ENCODE measurements around the gene MAMDC4. TPM values are rescaled to one million over a fixed set of nuclear protein-coding genes. Genes with fewer than 3 reads are reported as not detected.
"Not testable (repeated sequence)": the region's sequence is repeated elsewhere in the genome, so short reads cannot be mapped to it uniquely, and the experiment has no call there.

Gene MAMDC4
- total RNA-seq, 1 experiment from 2014 or later, result 6.3 TPM

DNA sequence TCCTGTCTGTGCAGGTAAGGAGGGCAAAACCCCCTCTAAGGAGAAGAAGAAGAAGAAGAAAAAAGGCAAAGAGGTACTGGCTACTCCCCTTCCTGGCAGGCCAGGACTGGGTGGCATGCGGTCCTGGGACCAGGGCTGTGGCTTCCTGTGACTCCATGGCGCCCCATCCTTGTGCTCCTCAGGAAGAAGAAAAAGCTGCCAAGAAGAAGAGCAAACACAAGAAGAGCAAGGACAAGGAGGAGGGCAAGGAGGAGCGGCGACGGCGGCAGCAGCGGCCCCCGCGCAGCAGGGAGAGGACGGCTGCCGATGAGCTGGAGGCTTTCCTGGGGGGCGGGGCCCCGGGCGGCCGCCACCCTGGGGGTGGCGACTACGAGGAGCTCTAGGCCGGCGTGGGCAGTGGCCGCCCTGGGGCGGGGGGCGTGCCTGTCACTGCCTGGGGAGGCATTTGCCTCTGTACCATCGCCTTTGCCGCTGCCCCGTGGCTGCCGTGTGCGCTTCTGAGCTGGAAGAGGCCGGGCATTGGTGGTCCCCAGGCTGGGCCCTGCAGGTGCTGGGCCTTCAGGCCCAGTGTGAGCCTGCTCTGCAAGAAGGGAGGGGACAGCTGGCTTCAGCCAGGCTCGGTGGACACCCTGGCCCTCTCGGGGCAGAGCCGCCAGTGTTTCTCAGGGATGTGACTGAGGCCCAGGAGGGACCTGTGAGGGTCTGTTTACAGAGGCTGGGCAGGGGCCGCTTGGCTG, 11.8 kb upstream of the MAMDC4 start:
- no peak for DNase-seq (ENCODE audit: low read depth, low spot score)
- peaks cover 26% of the 10 kb centered on the region for H3K4me1 ChIP-seq (ENCODE audit: control insufficient read depth, insufficient read depth, low read length)
- TSS peak; percentile 98 for BruUV-seq (replicated peaks)
- in situ Hi-C loops (cut with HindIII; ENCODE audit: low pct_unique_long_range_greater_than_20kb, low sequenced_read_pairs) (no loop called here), intact Hi-C loops (cut with micrococcal nuclease; ENCODE audit: unreplicated experiment) (no loop called here)
- H3K36me3 ChIP-seq (ENCODE audit: control insufficient read depth, insufficient read depth, low read length), result no peaks in the 10 kb centered on the region
- ChIA-PET CTCF (interaction anchor here (1.0 kb wide), 1 partner anchor 108 kb away, joined by 3 read pairs; no protein-coding TSS in a partner anchor), POLR2A (interaction anchor here (0.6 kb wide), 1 partner anchor 111 kb away, joined by 4 read pairs; no protein-coding TSS in a partner anchor)
- H3K27ac ChIP-seq (ENCODE audit: low read length), result peak overlapping the region; percentile 76
- ATAC-seq, result peak; percentile 37
- no peaks in the 10 kb centered on the region for H3K9me3 ChIP-seq (ENCODE audit: control insufficient read depth, insufficient read depth, low read depth, low read length)
- H3K27me3 ChIP-seq (ENCODE audit: control insufficient read depth, insufficient read depth, low read length), result no peaks in the 10 kb centered on the region
- TF ChIP-seq, protein P1, sequence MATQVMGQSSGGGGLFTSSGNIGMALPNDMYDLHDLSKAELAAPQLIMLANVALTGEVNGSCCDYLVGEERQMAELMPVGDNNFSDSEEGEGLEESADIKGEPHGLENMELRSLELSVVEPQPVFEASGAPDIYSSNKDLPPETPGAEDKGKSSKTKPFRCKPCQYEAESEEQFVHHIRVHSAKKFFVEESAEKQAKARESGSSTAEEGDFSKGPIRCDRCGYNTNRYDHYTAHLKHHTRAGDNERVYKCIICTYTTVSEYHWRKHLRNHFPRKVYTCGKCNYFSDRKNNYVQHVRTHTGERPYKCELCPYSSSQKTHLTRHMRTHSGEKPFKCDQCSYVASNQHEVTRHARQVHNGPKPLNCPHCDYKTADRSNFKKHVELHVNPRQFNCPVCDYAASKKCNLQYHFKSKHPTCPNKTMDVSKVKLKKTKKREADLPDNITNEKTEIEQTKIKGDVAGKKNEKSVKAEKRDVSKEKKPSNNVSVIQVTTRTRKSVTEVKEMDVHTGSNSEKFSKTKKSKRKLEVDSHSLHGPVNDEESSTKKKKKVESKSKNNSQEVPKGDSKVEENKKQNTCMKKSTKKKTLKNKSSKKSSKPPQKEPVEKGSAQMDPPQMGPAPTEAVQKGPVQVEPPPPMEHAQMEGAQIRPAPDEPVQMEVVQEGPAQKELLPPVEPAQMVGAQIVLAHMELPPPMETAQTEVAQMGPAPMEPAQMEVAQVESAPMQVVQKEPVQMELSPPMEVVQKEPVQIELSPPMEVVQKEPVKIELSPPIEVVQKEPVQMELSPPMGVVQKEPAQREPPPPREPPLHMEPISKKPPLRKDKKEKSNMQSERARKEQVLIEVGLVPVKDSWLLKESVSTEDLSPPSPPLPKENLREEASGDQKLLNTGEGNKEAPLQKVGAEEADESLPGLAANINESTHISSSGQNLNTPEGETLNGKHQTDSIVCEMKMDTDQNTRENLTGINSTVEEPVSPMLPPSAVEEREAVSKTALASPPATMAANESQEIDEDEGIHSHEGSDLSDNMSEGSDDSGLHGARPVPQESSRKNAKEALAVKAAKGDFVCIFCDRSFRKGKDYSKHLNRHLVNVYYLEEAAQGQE (IDR thresholded peaks at IDR 0.05; ENCODE audit: insufficient read depth in 1 of 2, low read depth in 2 of 2, low read length in 1 of 2), result no peak
- TF ChIP-seq TCF7L2 (IDR thresholded peaks at IDR 0.05; ENCODE audit: low read depth, low read length) (no peak), SIN3A (IDR thresholded peaks at IDR 0.05; ENCODE audit: borderline replicate concordance, insufficient read depth, low read depth, low read length) (0 out of 2 replicates have a peak, but pooled peaks have one; percentile 12), POLR2AphosphoS5 (IDR thresholded peaks at IDR 0.05; ENCODE audit: low read depth, low read length) (peak; percentile 38; the same call in 1 of the 2 replicates)
- no peak overlapping the region for H3K4me3 ChIP-seq (ENCODE audit: low read depth in 2 of 2, low read length in 2 of 2)

DNA sequence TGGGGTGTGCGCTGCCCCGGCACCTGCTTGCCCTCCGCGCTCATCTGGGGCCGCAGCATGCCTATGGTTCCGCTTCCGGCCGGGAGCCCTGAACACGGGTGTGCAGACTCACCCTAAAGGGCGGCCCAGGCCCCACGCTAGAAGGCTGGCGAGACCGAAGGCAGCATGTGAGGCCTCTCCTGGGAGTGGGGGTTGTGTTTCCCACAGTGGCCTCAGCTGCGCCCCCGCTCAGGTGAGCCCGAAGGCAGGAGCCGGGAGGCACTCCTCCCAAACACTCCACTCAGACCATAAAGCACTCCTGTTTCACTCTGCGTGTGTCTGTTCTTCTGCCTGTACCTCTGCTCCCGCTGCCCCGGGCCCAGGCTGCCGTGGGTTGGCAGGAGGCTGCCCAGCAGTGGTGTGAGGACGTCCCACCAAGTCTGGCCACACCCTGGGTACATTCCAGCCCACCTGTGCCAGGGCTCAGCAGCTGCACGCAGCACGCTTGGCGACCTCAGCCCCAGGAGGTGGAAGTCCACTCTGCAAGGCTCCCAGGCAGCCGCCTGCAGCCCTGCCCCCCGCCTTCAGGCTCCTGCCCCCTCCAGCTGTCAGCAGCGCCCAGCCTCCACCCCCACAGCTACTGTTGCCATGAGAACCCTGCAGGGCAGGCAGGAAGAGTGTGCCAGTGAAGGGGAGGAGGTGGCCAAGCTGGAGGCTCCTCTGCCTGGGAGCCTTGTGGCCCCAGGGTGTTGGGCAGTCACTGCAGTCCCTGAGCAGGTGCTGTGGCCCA, 11.1 kb upstream of the MAMDC4 start:
- Histone ChIP-seq H3K9me3 (ENCODE audit: control insufficient read depth, insufficient read depth, low read depth, low read length) (no peaks in the 10 kb centered on the region), H3K27ac (ENCODE audit: low read length) (peak overlapping the region; percentile 76), H3K4me3 (ENCODE audit: low read depth in 2 of 2, low read length in 2 of 2) (peak overlapping the region in 1 of 2 experiments; percentile 14; a peak in 1 of 4 replicates), H3K36me3 (ENCODE audit: control insufficient read depth, insufficient read depth, low read length) (no peaks in the 10 kb centered on the region), H3K4me1 (ENCODE audit: control insufficient read depth, insufficient read depth, low read length) (peaks cover 26% of the 10 kb centered on the region), H3K27me3 (ENCODE audit: control insufficient read depth, insufficient read depth, low read length) (no peaks in the 10 kb centered on the region)
- POLR2A ChIA-PET, result no interaction called here
- intact Hi-C loops (cut with micrococcal nuclease; ENCODE audit: unreplicated experiment), result no loop called here
- no TSS peak for BruUV-seq (replicated peaks)
- CTCF ChIA-PET, result interaction anchor here (0.7 kb wide), 1 partner anchor 610 kb away, joined by 3 read pairs; no protein-coding TSS in a partner anchor
- TF ChIP-seq, protein P2, sequence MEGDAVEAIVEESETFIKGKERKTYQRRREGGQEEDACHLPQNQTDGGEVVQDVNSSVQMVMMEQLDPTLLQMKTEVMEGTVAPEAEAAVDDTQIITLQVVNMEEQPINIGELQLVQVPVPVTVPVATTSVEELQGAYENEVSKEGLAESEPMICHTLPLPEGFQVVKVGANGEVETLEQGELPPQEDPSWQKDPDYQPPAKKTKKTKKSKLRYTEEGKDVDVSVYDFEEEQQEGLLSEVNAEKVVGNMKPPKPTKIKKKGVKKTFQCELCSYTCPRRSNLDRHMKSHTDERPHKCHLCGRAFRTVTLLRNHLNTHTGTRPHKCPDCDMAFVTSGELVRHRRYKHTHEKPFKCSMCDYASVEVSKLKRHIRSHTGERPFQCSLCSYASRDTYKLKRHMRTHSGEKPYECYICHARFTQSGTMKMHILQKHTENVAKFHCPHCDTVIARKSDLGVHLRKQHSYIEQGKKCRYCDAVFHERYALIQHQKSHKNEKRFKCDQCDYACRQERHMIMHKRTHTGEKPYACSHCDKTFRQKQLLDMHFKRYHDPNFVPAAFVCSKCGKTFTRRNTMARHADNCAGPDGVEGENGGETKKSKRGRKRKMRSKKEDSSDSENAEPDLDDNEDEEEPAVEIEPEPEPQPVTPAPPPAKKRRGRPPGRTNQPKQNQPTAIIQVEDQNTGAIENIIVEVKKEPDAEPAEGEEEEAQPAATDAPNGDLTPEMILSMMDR (IDR thresholded peaks at IDR 0.05), result no peak
- TF ChIP-seq POLR2AphosphoS5 (IDR thresholded peaks at IDR 0.05; ENCODE audit: low read depth, low read length), result peak; percentile 40; the same call in 1 of the 2 replicates
- TF ChIP-seq, protein P1 (IDR thresholded peaks at IDR 0.05; ENCODE audit: insufficient read depth in 1 of 2, low read depth in 2 of 2, low read length in 1 of 2), result no peak
- no peak; the same call in 1 of the 2 replicates for TF ChIP-seq SIN3A (IDR thresholded peaks at IDR 0.05; ENCODE audit: borderline replicate concordance, insufficient read depth, low read depth, low read length)
- DNase-seq (ENCODE audit: low read depth, low spot score), result no peak
- peak; percentile 56 for ATAC-seq
- in situ Hi-C loops (cut with HindIII; ENCODE audit: low pct_unique_long_range_greater_than_20kb, low sequenced_read_pairs), result no loop called here

DNA sequence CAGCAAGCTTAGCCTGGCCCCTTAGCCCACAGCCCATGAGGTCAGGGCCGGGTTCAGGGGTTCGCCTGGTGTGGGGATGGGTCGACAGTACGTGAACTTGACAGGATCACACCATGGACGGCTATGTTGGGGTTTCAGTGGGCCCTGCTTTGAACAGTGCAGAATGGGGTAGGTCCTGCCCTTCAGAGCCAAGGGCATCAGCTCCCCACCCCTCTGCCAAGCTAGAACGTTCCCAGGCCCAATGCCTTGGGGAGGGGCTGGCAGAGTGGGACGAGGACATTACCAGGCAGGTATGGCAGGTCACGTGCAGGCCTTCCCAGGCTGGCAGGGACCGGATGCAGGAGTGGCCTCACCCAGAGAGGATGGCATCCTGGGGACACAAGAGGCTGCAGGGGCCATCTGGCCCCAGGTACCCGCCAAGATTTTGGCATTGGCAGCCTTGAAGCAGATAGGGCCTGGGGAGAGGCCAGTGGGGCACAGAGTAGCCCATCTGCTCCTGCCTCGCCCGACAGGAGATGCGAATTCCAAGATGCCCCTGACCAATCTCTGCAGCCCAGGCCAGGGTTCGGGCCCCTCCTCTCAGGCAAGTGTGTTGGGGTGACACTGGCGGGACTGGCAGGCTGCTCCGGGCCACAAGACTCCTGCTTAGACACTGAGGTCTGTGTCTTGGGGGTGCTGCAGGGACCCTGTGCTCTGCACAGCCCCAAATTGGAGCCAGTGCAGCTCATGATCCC, 10.3 kb upstream of the MAMDC4 start:
- DNase-seq (ENCODE audit: low read depth, low spot score); intact Hi-C loops (cut with micrococcal nuclease; ENCODE audit: unreplicated experiment); in situ Hi-C loops (cut with HindIII; ENCODE audit: low pct_unique_long_range_greater_than_20kb, low sequenced_read_pairs); H3K9me3 ChIP-seq (ENCODE audit: control insufficient read depth, insufficient read depth, low read depth, low read length); H3K27me3 ChIP-seq (ENCODE audit: control insufficient read depth, insufficient read depth, low read length); H3K36me3 ChIP-seq (ENCODE audit: control insufficient read depth, insufficient read depth, low read length); BruUV-seq (replicated peaks): not testable (repeated sequence)
- POLR2A ChIA-PET, result interaction anchor here (0.6 kb wide), 1 partner anchor 33 kb away, joined by 4 read pairs; no protein-coding TSS in a partner anchor
- peaks cover 26% of the 10 kb centered on the region for H3K4me1 ChIP-seq (ENCODE audit: control insufficient read depth, insufficient read depth, low read length)
- CTCF ChIA-PET, result interaction anchor here (0.6 to 0.7 kb wide), 3 partner anchors 16 to 610 kb away, joined by 3 to 7 read pairs (median 3); no protein-coding TSS in a partner anchor
- peak overlapping the region; percentile 43 to 57 for H3K4me3 ChIP-seq (ENCODE audit: low read depth in 2 of 2, low read length in 2 of 2)
- H3K27ac ChIP-seq (ENCODE audit: low read length), result peak overlapping the region; percentile 74
- peak; percentile 35 for ATAC-seq
